GM19467 (cell line): ENCODE data around the gene HPS5.
"Not testable (repeated sequence)": the region's sequence is repeated elsewhere in the genome, so short reads cannot be mapped to it uniquely, and the experiment has no call there.

ENCODE experiments used
- ATAC-seq: cut with Tn5 transposase; IDR thresholded peaks from one replicate; pipeline ENCODE4 v1.9.1; 2021; ENCODE audit warnings: mild to moderate bottlenecking, moderate library complexity; ENCODE audit not compliant: unreplicated experiment

Gene HPS5

DNA sequence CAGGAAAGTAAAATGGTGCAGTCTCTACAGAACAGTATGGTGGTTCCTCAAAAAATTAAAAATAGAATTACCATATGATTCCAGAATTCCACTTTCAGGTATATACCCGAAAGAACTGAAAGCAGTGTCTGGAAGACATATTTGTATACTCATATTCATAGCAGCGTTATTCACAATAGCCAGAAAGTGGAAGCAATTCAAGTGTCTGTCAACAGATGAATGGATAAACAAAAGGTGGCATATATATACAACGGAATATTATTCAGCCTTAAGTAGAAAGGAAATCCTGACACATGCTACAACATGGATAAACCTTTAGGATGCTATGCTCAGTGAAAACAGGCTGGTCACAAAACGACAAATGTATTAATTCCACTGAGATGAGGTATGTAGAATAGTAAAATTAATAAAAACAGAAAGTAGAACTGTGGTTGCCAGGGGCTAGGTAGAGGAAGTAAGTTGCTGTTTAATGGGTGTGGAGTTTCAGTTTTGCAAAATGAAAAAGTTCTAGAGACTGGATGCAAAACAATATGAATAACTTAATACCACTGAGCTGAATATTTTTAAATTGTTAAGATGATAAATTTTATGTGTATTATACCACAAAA lies 41.4 kb downstream of the HPS5 start:
- peak; percentile 80 for ATAC-seq

DNA sequence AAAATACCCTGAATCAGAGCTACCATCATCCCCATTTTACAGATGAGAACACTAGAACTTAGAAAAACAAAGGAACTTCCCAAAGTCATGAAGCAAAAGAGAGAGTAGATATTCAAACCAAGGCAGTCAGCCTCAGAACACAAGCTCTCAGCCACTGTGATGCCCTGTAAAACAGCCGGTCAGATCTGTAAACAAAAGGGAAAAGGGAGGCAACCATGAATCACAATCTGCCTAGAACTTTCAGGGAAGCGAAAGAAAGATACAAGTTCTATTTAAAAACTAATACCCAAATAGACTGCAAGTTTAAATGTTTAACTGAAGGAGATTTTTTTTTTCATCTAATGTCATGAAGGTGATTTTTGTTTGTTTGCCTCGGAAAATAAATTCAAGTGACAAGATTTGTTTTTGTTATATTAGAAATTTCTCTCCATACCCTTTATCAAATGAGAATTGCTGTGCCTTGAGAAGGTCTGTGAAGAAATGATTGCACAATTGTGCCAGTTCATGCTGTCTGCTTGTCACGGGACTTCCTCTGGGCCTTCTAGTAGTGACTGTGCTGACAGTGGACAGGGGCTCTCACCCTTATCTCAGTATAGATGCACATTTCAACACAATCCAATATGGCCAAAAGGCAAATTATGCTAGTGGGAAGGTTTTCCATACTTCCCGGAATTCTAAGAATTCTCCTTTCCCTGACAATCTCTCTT lies 44.2 kb downstream of the HPS5 start:
- no peak for ATAC-seq

DNA sequence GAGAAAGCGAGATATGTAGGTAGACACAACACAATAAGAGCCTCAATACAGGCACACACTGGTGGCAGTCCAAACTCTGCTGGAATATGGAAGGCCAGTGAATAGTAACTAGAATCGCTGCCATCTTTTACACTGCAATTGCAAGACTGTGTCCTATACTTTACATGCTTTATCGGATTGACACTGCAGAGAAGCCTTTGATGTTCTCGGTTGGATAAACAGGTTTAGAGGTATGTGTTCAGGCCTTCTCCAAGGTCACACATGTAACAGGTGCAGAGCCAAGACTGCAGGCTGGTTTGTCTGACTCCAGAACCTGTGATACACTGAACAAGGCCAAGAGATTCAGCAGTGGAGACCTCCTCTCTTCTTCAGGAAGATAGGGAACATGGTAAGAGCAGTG lies 50.7 kb downstream of the HPS5 start:
- no peak for ATAC-seq

DNA sequence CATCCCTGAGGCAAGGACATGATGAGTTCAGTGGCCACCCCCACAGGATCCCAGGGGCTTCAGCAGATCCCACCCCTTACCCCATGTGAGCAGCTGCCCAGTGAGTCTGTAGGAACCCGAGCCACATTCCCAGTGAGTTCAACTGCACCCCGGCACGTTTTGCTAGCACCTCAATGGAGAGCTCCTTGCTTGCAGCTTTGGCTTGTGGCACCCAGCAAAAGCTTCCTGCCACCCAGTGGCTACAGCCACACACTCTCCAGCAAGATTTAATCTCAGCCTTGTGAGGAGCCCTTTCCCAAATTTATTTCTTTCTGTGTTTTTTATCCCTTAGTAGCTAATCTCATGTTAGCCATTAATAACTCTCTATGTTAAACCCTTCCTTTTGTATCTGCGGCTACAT lies 51.8 kb downstream of the HPS5 start:
- no peak for ATAC-seq

DNA sequence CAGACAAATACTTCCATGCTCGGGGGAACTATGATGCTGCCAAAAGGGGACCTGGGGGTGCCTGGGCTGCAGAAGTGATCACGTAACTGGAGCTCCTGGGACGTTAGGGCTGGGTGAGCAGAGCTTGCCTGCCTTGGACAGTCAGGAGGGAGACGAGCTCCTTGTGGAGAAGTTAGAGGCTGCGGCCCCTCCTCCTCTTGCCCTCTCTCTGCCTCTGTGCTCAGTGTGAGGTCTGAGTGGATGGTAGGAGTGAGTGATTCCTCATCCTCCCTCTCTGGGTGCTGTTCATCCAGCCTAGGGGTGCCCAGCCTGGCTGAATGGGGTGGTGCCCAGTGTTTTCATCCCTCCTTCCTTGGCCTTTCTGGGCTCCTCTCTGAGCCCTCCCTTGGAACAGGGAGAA lies 52.7 kb downstream of the HPS5 start:
- not testable (repeated sequence) for ATAC-seq

DNA sequence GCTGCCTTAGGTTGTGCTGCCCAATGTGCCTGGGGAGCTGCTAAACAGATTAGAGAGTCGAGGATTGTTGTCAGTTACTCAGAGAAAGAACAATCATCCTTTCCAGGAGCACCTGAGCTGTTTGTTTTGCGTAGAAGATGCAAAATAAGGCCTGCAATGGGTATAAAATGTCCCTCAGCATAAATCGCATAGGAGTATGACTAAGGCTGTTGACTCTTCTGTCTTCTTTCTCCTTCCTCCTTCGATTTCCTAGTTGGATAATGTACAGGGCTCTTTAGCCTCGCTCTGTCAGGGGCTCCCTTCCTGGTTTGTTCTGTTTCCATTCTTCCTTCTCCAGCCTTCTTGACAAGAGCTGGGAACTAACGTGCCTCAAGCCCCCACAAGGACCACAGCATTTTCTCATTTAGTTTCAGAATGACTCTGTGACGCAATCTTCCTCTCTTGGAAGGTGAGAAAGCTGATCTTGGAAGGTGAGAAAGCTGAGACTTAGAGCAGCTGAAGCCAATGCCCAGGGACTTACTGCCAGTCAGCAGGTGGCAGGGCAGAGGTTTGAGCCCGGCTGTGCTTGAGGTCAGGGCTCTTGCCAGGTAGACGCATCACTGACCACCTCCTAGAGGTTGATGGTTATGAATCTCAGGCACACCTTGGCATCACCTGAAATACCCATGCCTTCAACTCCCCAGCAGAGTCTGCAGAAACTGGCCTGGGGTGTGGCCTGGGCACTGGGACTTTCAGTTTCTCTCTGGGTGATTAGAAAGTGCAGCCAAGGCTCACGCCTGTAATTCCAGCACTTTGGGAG lies 54.4 kb downstream of the HPS5 start:
- peak; percentile 43 for ATAC-seq

DNA sequence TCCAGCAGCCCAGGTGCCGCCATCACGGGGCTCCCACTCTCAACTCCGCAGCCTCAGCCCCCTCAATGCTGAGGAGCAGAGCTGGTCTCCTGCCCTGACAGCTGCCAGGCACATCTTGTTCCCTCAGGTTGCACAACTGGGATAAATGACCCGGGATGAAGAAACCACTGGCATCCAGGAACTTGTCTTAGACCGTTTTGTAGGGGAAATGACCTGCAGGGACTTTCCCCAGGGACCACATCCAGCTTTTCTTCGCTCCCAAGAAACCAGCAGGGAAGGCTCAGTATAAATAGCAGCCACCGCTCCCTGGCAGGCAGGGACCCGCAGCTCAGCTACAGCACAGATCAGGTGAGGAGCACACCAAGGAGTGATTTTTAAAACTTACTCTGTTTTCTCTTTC lies 56.0 kb downstream of the HPS5 start, which contains the start of gene SAA1:
TSS of gene SAA1 (plus strand) at position 316 of the 400 bp plus-strand sequence. CDS start 624 bp downstream, outside the sequence.
- no peak for ATAC-seq

DNA sequence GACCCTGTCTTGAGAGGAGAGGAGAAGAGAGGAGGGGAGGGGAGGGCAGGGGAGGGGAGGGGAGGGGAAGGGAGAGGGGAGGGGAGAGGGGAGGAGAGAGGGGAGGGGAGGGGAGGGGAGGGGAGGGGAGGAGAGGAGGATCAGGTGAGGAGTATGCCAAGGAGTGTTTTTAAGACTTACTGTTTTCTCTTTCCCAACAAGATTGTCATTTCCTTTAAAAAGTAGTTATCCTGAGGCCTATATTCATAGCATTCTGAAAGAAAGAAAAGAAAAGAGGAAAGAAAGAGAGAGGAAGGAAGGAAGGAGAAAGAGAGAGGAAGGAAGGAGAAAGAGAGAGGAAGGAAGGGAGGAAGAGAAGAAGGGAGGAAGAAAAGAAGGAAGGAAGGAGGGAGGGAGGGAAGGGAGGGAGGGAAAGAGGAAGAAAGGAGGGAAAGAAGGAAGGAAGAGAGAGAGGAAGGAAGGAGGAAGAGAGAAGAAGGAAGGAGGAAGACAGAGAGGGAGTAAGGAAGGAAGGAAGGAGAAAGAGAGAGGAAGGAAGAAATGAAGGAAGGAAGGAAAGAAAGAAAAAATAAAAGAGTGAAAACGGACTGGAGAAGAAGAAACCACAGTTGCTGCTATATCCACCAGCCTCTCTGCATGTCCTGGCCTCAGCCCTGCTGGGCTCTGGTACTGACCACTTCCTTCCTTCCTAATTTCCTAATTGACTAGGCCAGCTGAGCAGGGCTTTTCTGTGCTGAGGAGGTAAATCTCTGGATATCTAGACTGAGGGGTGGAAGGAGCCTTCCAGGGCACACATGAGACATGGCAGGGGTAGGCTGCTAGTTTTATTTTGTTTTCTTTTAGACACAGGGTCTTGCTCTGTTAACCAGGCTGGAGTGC lies 57.0 kb downstream of the HPS5 start:
- ATAC-seq = no peak

DNA sequence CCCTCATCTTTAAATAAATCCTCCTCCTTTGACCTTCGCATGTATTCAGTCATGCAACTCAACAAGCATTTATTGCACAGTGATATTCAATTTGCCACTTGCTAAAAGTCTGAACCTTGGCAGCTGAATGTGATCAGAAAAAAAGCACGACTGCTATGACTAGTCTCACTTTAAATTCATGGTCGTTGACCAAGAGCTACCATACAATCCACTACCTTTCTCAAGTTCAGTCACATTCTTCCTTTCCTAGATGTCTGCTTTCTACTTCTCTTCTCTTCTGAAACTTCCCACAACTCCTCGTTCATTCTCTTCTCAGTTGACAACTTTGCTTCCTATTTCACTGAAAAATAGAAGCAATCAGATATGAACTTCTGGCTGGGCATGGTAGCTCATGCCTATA lies 57.9 kb downstream of the HPS5 start:
- ATAC-seq = no peak

DNA sequence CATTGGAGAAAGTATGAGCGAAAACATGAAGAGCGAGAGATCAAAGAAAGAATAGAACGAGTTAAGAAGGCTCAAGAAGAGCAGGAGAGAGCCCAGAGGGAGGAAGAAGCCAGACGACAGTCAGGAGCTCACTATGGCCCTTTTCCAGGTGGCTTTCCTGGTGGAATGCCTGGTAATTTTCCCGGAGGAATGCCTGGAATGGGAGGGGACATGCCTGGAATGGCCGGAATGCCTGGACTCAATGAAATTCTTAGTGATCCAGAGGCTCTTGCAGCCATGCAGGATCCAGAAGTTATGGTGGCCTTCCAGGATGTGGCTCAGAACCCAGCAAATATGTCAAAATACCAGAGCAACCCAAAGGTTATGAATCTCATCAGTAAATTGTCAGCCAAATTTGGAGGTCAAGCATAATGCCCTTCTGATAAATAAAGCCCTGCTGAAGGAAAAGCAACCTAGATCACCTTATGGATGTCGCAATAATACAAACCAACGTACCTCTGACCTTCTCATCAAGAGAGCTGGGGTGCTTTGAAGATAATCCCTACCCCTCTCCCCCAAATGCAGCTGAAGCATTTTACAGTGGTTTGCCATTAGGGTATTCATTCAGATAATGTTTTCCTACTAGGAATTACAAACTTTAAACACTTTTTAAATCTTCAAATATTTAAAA lies 59.1 kb downstream of the HPS5 start:
- not testable (repeated sequence) for ATAC-seq

DNA sequence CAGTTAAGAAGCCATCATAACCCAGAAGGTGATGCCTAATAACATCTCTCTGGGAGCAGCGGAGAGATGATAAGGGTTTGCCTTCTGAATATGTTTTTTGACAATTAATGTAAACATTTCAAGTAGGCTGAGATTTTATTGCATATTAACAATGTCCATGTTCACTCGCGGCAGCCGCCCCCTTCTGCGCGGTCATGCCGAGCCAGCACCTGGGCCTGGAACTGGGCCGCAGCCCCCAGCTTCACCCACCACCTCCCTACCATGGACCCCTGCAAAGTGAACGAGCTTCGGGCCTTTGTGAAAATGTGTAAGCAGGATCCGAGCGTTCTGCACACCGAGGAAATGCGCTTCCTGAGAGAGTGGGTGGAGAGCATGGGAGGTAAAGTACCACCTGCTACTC lies 60.2 kb downstream of the HPS5 start:
- no peak for ATAC-seq

DNA sequence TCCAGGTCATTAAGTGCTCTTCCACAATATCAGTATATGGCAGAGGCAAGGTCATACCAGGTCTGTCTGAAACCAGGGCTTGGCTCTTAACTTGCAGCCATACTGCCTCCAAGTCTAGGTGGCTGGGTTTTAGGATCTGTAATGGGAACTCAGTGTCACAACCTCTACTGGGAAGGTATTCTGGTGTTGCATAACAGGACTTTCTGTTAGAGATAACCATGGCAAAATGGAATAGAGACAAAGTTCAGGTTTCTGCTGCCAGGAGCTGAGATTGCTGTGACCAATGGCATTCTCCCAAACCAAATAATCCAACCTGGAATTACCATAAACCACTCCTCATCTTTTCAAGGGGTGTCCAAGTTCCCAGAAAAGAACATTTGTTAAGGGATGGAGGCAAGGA lies 62.7 kb downstream of the HPS5 start:
- ATAC-seq = no peak

DNA sequence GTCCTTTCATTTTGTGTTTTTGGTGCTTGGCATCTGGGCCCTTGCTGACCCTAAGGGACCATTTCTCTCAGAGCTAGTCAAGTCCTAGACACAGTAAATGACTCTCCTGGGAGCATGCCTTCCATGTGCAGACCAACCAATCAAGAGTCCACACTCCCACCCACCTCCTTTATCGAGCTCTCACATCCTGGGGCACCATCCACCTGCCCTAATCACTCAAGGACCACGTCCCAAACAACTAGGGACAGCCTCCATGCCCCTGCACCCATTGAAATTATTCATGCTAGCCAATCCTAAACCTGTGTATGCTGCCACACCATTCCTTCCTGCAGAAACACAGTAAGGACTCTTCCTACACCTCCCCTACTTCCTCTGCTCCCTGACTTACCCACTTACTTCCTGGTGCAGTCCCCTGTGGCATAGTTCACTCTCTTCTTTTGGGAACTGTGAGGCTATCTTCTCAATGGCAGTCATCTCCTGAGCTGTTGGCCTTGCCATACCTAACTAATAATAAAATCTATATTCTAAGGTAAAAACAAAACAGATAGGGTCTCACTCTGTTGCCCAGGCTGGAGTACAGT lies 67.1 kb downstream of the HPS5 start:
- no peak for ATAC-seq

DNA sequence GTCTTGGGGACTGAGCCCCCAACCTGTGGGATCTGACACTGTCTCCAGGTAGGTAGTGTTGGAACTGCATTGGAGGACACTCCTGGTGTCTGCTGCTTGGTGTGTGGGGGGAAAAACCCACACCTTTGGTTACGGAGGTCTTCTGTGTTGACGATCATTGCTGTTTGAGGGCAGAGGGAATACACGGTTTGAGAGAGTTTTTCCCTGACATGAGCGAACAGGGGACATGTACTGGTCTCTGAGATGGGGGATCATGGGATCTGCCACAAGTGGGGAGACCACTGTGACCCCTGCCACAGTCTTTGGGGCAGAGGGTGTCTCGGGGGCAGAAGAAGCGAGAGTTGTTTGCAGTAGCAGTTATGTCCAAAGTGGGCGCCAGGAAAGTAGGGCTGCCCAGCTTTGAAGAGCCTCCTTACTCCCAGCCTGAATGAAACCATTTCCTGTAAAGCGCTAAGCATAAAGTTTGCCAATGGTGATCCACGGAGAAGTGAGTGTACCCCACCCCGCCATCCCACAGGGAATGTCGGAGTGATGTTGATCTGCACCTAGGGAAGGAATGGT lies 68.1 kb downstream of the HPS5 start:
- ATAC-seq = no peak

DNA sequence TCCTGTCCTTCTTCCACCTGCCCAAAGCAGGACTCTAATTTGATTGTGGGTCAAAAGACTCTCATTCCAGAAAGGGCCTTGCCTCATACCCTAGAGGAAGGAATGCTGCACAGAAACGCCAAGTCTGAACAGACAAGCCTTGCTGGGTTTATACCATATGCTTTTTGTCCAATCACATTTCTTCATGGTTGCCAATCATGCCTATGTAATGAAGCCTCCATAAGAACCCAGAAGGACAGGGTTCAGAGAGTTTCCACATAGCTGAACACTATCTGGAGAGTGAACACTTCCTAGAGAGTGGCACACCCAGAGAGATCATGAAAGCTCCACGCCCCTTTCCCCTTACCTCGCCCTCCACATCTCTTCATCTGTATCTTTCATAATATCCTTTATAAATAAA lies 68.7 kb downstream of the HPS5 start:
- ATAC-seq = no peak

DNA sequence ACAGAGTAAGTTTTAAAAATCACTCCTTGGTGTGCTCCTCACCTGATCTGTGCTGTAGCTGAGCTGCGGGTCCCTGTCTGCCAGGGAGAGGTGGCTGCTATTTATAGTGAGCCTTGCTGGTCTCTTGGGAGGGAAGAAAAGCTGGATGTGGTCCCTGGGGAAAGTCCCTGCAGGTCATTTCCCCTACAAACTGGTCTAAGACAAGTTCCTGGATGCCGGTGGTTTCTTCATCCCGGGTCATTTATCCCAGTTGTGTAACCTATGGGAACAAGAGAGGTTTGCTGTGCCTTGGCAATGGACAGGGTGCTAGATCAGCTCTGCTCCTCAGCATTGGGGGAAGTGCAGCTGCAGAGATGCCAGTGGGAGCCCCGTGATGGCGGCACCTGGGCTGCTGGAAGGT lies 73.4 kb downstream of the HPS5 start, which contains the start of gene SAA2:
TSS of gene SAA2 (minus strand) at position 108 of the 400 bp plus-strand sequence. CDS start 657 bp downstream, outside the sequence.
- ATAC-seq = no peak

DNA sequence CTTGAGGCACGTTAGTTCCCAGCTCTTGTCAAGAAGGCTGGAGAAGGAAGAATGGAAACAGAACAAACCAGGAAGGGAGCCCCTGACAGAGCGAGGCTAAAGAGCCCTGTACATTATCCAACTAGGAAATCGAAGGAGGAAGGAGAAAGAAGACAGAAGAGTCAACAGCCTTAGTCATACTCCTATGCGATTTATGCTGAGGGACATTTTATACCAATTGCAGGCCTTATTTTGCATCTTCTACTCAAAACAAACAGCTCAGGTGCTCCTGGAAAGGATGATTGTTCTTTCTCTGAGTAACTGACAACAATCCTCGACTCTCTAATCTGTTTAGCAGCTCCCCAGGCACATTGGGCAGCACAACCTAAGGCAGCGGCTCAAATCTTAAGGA lies 74.8 kb downstream of the HPS5 start:
- ATAC-seq = peak; percentile 2

DNA sequence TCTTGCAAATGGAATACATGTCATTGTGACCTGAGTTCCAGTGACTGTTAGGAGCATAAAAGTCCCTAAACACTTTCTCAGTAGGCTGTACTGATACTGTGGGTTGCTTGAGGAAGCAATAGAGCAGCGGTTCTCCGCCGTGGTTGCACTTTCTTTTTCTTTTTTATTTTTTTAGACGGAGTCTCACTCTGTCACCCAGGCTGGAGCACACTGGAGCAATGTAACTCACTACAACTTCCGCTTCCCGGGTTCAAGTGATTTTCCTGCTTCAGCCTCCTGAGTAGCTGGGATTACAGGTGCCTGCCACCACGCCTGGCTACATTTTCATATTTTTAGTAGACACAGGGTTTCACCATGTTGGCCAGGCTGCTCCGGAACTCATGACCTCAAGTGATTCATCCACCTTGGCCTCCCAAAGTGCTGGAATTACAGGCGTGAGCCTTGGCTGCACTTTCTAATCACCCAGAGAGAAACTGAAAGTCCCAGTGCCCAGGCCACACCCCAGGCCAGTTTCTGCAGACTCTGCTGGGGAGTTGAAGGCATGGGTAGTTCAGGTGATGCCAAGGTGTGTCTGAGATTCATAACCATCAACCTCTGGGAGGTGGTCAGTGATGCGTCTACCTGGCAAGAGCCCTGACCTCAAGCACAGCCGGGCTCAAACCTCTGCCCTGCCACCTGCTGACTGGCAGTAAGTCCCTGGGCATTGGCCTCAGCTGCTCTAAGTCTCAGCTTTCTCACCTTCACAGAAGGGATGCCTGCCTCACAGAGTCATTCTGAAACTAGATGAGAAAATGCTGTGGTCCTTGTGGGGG lies 75.4 kb downstream of the HPS5 start:
- ATAC-seq = peak; percentile 65

DNA sequence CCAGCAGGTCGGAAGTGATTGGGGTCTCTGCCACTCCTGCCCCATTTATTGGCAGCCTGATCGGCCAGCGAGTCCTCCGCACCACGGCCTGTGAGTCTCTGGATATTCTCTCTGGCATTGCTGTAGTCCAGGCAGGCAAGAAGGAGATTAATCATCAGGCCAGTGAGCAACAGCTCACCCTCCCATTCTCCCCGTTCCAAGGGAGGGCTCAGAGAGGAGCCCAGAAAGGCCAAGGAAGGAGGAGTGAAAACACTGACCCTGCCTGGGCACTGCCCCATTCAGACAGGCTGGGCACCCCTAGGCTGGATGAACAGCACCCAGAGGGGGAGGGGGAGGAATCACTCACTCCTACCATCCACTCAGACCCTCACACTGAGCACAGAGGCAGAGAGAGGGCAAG lies 76.5 kb downstream of the HPS5 start:
- no peak for ATAC-seq
